NCI-H69 (cell line): Measurements from ENCODE around the gene TMEM40.
"Not testable (repeated sequence)": the region's sequence is repeated elsewhere in the genome, so short reads cannot be mapped to it uniquely, and the experiment has no call there.

Experiments
- DNase-seq: peaks from one replicate; lab custom pipeline; 2025; lab: John Stamatoyannopoulos, UW

The TMEM40 gene

DNA sequence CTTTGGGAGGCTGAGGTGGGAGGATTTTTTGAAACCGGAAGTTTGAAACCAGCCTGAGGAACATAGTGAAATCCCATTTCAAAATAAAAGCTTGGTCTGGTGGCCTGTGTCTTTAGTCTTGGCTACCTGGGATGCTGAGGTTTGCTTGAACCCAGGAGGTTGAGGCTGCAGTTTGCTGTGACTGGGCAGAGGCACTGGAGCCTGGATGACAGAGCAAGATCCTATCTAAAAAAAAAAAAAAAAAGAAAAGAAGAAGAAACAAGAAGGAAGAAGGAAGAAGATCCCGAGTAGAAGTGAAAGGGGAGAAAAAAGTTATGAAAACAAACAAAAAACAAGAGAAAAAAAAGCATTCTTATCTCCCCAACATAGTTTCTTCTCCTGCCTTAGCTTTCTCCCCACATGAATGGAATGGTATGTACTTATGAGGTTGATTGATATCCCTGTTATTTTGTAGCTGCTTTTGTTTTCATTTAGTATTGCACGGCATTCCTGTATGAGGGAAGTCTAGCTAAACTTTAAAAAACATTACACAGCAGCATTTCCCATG is 42.4 kb downstream of the TMEM40 start:
- DNase-seq = no peak

DNA sequence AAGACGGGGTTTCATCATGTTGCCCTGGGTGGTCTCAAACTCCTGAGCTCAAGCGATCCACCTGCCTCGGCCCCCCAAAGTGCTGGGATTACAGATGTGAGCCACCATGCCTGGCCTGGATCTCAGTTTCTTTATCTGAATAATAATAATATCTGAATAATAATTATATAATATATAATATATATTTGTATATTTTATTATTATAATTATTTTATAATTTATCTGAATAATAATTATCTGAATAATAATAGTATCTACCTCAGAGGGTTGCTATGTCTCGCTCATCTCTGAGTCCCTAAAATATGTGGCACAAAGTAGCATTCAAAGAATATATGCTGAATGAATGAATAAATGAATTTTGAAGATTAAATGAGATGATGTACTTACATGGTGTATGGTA is 44.8 kb downstream of the TMEM40 start:
- DNase-seq = no peak

DNA sequence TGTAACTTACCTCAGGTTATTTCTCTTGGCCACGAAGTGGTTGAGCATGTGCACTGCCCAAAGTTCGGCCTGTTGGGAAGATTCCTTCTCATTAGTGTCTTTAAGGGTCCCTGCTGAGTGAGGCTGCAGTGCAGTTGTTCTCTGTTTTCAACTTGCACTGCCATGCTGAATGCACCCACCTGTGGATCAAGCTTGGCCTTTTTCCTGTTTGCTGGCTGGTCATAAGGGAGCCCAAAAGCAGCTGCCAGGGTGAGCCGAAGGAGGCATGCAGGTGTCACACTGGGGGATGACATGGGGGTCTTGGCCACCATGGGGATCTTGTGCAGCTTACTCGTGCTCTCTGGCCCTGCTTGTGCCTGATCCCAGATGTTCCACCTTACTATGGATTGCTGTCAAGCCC is 49.0 kb downstream of the TMEM40 start:
- DNase-seq = no peak

DNA sequence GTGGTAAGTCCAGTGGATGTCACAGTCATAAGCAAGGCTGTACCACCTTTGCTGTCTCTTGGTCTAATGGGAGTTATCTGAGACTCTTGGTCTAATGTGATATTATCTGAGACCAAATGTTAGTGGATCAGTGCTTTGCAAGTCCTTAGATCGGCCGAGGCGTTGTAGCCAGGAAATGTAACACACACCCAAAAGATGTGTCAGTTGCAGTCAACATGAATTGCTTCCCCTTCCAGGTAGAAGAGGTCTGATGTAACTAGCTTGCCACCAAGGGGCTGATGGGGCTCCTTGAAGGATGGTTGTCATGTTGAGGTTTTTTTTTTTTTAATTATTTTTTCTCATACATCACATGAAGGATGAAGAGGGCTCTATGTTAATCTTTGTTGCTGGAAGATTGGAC is 49.7 kb downstream of the TMEM40 start:
- no peak for DNase-seq

DNA sequence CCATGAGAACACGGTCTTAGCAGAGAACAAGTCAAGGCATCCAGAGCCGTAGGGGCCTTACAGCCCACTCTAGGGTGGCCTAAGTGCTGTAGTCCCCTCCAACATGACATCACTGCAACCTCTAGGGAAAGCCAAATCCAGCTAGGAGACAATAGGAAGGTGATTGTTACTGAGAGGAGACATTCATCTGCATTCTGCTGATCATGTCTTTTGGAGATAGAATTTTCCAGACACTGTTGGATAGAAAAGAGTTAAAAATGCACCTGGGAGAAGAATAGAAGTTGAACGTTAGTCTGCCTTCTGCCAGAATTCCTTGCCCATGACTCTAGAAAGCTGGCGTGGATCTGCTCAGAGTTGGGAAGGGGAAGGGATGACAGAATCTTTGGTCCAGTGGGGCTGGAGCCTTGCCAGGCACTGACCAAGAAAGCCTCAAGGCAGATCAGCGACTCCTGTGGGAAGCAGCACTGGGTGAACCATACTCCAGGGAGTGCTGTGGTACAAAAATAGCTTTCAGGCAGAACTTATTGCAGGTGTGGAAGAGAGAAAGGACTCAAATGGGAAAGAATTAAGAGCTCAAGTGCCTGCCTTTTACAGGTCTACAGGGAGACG is 50.4 kb downstream of the TMEM40 start:
- no peak for DNase-seq

DNA sequence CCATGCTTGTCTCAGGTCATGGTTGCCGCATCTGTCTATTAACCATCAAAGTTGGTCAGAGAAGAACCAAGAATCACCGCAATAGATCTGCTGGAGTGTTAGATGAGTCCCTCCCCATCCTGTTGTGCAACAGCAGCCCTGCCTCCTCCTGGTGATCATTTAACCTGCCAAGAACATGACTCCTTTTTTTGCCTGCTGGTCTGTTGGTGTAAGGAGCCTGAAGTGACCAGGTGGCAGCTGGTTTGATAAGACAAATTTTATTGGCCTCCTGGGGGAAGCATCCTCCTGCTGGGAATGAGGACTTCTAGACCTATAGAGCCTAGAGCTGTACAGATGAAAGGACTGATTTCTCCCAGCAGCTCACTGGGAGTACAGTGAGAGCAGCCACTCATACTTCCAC is 51.6 kb downstream of the TMEM40 start:
- peak; percentile 29 for DNase-seq

DNA sequence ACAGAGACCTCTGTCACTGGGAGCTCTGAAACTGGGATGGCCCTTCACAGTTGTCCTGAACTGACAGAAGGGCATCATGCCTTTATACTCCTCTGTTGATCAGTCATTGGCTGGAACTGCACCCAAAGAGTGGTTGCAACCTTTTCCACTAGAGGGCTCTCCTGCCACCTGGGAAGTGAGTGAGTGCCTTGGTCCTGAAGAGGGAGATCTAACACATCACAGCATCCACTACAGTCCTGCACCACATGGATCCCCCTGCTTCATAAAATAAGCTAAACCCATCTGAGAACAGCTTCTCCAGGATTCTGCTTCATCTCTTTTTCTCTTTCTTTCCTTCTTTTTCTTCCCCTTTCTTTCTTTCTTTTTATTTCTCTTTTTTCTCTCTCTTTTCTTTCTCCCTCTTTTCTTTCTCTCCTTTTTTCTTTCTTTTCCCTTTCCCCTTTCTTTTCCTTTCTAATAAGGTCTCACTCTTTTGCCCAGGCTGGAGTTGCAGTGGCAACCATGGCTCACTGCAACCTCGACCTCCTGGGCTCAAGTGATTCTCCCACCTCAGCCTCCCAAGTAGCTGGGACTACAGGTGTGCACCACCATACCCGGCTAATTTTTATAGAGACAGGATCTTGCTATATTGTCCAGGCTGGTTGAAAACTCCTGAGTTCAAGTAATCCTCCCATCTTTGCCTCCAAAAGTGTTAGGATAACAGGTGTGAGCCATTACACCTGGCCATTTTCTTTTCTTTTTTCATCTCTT is 52.4 kb downstream of the TMEM40 start:
- DNase-seq = peak; percentile 65

DNA sequence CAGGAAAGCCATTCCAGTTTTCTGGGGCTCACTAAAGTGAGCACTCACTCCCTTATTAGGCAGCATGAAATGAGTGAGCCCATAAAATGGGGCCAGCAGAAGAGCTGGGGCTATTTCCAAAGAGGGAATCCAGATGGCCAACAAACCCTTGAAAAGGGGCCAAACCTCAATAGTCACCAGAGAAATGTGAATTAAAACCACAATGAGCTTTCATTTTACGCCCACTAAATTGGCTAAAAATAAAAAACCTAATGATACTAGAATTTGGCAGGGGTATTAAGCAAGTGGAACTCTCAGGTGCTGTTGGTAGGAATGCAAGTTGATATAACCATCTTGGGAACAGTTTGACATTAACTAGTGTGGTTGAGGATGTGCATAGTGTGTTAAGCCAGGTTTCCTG is 53.1 kb downstream of the TMEM40 start:
- no peak for DNase-seq

DNA sequence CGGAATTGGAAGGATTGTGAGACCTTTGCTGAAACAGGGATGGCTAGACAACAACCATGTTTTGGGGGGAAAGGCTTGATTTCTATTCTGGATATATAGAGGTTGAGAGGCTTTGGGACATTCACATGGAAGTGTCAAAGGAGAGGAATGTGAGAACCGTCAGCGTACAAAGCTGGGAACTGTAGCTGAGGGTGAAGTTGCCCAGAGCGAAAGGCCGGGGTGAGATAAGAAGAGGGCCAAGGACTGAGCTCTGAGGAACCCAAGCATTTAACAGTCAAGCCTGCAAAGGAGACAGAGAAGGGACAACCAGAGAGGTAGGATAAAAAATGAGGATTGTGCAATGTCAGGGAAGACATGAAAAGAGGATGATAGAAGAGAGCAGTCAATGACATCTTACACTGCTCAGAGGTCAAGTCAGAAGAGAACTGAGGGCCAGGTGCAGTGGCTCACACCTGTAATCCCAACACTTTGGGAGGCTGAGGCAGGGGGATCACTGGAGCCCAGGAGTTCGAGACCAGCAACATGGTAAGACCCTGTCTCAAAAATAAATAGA is 53.6 kb downstream of the TMEM40 start:
- no peak for DNase-seq

DNA sequence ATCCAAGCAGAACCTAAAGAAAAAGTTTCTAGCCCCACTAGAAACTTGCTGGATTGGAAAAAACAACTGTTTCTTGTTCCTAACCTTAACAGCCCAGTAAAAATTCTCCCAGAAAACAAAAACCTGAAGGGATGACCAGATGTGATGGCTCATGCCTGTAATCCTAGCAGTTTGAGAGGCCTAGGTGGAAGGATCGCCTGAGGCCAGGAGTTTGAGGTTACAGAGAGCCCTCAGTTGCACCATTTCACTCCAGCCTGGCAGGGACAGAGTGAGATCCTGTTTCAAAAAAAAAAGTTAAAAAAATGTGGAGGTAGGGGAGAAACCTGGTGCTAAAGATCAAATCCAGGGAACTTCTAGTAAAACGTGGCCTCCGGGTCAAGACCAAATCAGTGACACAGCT is 56.6 kb downstream of the TMEM40 start:
- no peak for DNase-seq

DNA sequence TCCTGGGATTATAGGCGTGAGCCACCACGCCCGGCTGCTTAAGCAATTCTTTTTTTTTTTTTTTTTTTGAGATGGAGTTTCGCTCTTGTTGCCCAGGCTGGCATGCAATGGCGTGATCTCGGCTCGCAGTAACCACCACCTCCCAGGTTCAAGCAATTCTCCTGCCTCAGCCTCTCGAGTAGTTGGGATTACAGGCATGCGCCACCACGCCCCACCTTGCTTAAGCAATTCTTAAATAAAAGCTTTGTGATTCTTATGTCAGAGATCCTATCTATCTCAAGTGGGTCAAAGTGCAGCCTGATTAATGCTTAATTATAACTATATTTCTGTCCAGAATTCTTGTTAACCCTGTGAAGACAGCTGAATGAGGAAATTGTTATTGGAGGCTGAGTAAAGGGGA is 57.5 kb downstream of the TMEM40 start:
- DNase-seq = not testable (repeated sequence)

DNA sequence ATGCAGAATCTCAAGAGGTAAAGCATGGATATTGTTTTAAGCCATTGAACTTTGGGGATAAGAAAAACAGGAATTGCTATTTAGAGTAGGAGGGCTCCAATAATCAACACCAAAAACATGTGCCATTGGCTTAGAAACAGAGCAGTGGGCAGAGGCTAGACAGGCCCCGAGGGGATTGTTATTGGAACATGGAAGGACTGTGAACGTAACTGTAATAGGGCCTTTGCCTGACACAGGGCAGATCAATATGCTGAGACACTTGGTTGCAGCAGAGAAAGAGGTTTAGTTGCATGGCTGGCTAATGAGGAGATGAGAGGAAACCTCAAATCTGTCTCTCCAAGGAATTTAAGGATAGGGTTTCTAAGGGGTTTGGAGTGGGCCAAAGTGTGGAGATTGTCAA is 58.3 kb downstream of the TMEM40 start:
- DNase-seq = no peak

DNA sequence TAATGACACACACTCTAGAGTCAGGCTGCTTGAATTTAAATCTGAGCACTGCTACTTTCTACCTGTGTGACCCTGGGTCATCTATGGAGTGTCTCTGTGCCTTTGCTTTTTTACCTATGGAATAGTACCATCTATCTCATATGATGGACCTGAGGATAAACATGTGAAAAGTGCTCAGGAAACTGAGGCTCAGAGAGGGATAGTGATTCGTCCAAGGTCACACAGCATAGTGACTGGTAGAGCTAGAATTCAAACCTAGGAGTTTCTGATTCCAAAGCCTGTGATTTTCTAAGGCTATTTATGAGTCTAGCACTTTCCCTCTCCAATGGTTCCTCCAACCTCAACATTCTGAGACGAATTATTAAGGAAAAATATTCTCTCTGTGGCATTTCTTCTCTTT is 63.1 kb downstream of the TMEM40 start:
- no peak for DNase-seq

DNA sequence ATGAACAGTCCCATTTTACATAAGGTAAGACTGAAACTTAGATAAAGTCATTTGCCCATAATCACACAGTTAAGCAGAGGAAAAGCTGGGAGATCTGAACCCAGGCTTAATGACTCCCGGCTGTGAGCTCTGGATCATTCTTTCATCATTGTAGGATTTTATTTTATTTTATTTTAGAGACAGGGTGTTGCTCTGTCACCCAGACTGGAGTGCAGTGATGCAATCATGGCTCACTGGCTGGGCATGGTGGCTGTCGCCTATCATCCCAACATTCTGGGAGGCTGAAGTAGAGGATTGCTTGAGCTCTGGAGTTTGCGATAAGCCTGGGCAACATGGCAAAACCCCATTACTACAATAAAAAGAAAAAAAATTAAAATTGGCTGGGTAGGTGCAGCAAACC is 63.9 kb downstream of the TMEM40 start:
- DNase-seq = no peak

DNA sequence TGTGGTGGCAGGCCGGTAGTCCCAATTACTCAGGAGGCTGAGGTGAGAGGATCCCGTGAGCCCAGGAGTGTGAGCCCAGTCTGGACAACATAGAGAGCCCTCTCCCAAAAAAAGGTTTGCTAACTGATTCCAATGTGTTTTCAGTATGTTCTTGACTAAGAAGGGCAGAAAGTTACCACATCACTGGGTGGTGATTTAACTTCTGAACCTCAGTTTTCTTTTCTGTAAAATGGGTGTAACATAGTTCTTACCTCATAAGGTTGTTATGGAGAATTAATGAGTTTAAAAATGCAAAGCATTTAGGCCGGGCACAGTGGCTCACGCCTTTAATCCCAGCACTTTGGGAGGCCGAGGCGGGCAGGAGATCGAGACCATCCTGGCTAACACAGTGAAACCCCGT is 66.6 kb downstream of the TMEM40 start:
- DNase-seq = no peak

DNA sequence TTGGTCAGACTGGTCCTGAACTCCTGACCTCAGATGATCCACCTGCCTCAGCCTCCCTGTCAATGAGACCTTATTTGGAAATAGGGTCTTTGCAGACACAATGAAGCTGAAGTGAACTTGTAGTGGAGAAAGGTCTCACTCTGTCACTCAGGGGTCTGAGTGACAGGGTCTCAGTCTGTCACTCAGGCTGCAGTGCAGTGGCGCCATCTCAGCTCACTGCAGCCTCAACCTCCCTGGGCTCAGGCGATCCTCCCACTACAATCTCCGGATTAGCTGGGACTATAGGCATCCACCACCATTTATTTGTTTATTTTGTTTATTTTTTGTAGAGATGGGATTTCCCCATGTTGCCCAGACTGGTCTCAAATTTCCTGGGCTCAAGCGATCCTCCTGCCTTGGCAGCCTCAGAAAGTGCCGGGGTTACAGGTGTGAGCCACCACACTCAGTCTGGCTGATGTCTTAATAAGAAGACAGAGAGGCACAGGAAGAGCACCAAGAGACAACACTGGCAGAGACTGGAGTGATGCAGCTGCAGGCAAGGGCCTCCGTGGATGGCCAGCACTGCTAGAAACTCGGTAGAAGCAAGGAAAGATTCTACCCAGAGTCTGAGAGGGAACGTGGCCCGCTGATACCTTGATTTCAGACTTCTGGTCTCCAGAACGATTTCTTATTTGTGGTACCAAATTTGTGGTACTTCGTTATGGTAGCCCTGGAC is 68.9 kb downstream of the TMEM40 start:
- DNase-seq = no peak

DNA sequence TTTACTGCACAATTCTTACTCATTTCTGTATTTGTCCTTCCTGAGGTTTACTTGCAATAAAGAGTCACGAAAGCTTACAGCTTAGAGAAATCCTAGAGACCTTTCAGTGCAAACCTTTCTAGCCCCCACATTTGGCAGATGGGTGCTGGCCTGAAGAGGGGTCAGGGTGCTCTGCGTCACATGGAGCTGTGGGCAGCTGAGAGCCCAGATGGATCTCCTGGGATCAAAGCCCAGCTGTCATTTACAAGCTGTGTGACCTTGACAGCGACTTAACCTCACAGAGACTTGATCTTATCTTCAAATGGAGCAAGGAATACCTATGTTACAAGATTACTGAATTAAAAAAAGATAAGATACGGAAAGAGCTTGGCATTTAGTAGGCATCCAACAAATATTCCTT is 71.1 kb downstream of the TMEM40 start:
- DNase-seq = no peak

DNA sequence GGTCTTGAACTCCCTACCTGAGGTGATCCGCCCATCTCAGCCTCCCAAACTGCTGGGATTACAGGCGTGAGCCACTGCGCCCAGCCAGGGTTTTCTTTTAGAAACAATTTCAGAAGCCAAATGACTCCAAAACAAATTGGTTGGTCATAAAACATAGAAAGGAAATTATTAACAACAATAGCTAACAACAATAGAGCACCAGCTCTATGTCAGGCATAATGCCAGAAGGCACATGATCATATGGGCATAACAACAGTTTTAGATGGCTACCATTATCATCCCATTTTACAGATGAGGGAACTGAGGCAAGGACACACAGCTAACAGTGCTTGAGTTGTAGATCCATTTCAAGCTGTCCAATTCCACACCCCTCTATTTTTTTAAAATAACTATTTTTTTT is 73.0 kb downstream of the TMEM40 start:
- no peak for DNase-seq
